A673 (cell line): ENCODE measurements around the gene IMP4. TPM values are rescaled to one million over a fixed set of nuclear protein-coding genes. Genes with fewer than 3 reads are reported as not detected.
A peak's percentile ranks its signal among the peaks of the same experiment; 100 is the strongest.

Source experiments
- BruUV-seq: library from RNA; stranded (reverse); fragments of 400-500 nt; replicated peaks from 2 replicates; lab custom pipeline; 2021; lab: Mats Ljungman, UMichigan
- CTCF ChIA-PET: fragments of 300-600 bp; sonication (Branson Sonifier 250); formaldehyde crosslinking; loops from one replicate; lab custom pipeline; 2022; ENCODE audit warnings: antibody characterized with exemption; lab: Charles Lee
- POLR2A ChIA-PET: fragments of 300-600 bp; sonication (Branson Sonifier 250); formaldehyde crosslinking; loops from one replicate; lab custom pipeline; 2022; ENCODE audit warnings: antibody characterized with exemption; ENCODE audit not compliant: low non-redundant PET; lab: Charles Lee
- DNase-seq: peaks from one replicate; pipeline ENCODE4 v3.0.0-alpha.2; 2015; ENCODE audit warnings: low spot score
- H3K27ac ChIP-seq: fragments of 200-600 bp; sonication (generic); 2 replicates; pipeline ENCODE4 v1.5.1; 2016; ENCODE audit warnings: mixed run types, low read depth, mild to moderate bottlenecking, mixed read lengths, antibody characterized with exemption, low read length; ENCODE audit not compliant: poor library complexity, severe bottlenecking
- H3K27me3 ChIP-seq: fragments of 200-600 bp; sonication (generic); replicated peaks from 2 replicates; pipeline ENCODE4 v1.6.1; 2017; ENCODE audit warnings: mixed run types, low read depth, mild to moderate bottlenecking, mixed read lengths, antibody characterized with exemption, low read length; ENCODE audit not compliant: insufficient read depth, poor library complexity
- H3K36me3 ChIP-seq: fragments of 200-600 bp; sonication (generic); 2 replicates; pipeline ENCODE4 v1.6.1; 2016; ENCODE audit warnings: mixed run types, mild to moderate bottlenecking, mixed read lengths, antibody characterized with exemption, low read length; ENCODE audit not compliant: insufficient read depth, poor library complexity, severe bottlenecking
- H3K4me1 ChIP-seq: fragments of 200-600 bp; sonication (generic); 2 replicates; pipeline ENCODE4 v1.6.1; 2017; ENCODE audit warnings: mixed run types, mild to moderate bottlenecking, mixed read lengths, antibody characterized with exemption, low read length; ENCODE audit not compliant: insufficient read depth, poor library complexity, severe bottlenecking
- H3K4me3 ChIP-seq: fragments of 200-600 bp; sonication (generic); 2 replicates; pipeline ENCODE4 v1.5.1; 2016; ENCODE audit warnings: low read depth, mixed run types, mild to moderate bottlenecking, mixed read lengths, low read length; ENCODE audit not compliant: poor library complexity, severe bottlenecking
- H3K9me3 ChIP-seq: fragments of 200-600 bp; sonication (generic); 2 replicates; pipeline ENCODE4 v1.6.1; 2016; ENCODE audit warnings: mixed run types, low read depth, mild to moderate bottlenecking, mixed read lengths, antibody characterized with exemption, low read length; ENCODE audit not compliant: poor library complexity, severe bottlenecking
- EZH2 ChIP-seq: fragments of 200-600 bp; sonication (generic); IDR thresholded peaks from 2 replicates; pipeline ENCODE4 v1.6.1; 2017; ENCODE audit warnings: borderline replicate concordance, low read depth, mild to moderate bottlenecking, mixed read lengths, antibody characterized with exemption, low read length; ENCODE audit not compliant: poor library complexity, severe bottlenecking
- intact Hi-C: fragments of 100-400 bp; cut with micrococcal nuclease; formaldehyde crosslinking; loops from one replicate; pipeline ENCODE4 v1.10.0; 2022; ENCODE audit not compliant: unreplicated experiment
- total RNA-seq: library from RNA; stranded (reverse); gene quantifications from 2 replicates; pipeline ENCODE4 v1.2.3, GENCODE V29; 2021
- TF ChIP-seq, protein P1 (sequence below): fragments of 300-800, 200-600 bp; sonication (generic); conservative IDR thresholded peaks from 2 replicates; pipeline ENCODE4 v1.5.1; 2017; ENCODE audit warnings: low read depth, mild to moderate bottlenecking, antibody characterized with exemption, low read length, moderate library complexity, mixed read lengths

Gene IMP4
- total RNA-seq, 1 experiment from 2014 or later, result 112 TPM

- H3K36me3 ChIP-seq, result no peaks in the 10 kb centered on the region
- peaks cover 15% of the 10 kb centered on the region for H3K27me3 ChIP-seq
- POLR2A ChIA-PET, result no interaction called here
- no peaks in the 10 kb centered on the region for H3K4me1 ChIP-seq
- CTCF ChIA-PET, result interaction anchor here (0.7 kb wide), 1 partner anchor 181 kb away, joined by 9 read pairs; no protein-coding TSS in a partner anchor
- H3K9me3 ChIP-seq, result no peaks in the 10 kb centered on the region
- no peak overlapping the region for H3K27ac ChIP-seq
- TF ChIP-seq, protein P1, sequence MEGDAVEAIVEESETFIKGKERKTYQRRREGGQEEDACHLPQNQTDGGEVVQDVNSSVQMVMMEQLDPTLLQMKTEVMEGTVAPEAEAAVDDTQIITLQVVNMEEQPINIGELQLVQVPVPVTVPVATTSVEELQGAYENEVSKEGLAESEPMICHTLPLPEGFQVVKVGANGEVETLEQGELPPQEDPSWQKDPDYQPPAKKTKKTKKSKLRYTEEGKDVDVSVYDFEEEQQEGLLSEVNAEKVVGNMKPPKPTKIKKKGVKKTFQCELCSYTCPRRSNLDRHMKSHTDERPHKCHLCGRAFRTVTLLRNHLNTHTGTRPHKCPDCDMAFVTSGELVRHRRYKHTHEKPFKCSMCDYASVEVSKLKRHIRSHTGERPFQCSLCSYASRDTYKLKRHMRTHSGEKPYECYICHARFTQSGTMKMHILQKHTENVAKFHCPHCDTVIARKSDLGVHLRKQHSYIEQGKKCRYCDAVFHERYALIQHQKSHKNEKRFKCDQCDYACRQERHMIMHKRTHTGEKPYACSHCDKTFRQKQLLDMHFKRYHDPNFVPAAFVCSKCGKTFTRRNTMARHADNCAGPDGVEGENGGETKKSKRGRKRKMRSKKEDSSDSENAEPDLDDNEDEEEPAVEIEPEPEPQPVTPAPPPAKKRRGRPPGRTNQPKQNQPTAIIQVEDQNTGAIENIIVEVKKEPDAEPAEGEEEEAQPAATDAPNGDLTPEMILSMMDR, result no peak
- TF ChIP-seq EZH2, result no peak
- BruUV-seq, result no TSS peak
- no peak overlapping the region for H3K4me3 ChIP-seq
- DNase-seq, result no peak
- intact Hi-C loops, result no loop called here
Measured at GRCh38 chr2:130335226-130335625, 7.5 kb upstream of the IMP4 start.

GRCh38 chr2:130336150-130336876, 6.4 kb upstream of the IMP4 start:
- Histone ChIP-seq H3K4me3 (peak overlapping the region; percentile 39), H3K36me3 (no peaks in the 10 kb centered on the region), H3K27me3 (peaks cover 4% of the 10 kb centered on the region), H3K4me1 (no peaks in the 10 kb centered on the region), H3K9me3 (no peaks in the 10 kb centered on the region), H3K27ac (no peak overlapping the region)
- ChIA-PET CTCF (interaction anchor here (0.6 kb wide), 1 partner anchor 155 kb away, joined by 3 read pairs; the partner anchor contains the start of gene SMPD4), POLR2A (no interaction called here)
- intact Hi-C loops, result no loop called here
- TF ChIP-seq, protein P1, result no peak
- no peak for TF ChIP-seq EZH2
- BruUV-seq, result no TSS peak
- DNase-seq, result no peak

DNA sequence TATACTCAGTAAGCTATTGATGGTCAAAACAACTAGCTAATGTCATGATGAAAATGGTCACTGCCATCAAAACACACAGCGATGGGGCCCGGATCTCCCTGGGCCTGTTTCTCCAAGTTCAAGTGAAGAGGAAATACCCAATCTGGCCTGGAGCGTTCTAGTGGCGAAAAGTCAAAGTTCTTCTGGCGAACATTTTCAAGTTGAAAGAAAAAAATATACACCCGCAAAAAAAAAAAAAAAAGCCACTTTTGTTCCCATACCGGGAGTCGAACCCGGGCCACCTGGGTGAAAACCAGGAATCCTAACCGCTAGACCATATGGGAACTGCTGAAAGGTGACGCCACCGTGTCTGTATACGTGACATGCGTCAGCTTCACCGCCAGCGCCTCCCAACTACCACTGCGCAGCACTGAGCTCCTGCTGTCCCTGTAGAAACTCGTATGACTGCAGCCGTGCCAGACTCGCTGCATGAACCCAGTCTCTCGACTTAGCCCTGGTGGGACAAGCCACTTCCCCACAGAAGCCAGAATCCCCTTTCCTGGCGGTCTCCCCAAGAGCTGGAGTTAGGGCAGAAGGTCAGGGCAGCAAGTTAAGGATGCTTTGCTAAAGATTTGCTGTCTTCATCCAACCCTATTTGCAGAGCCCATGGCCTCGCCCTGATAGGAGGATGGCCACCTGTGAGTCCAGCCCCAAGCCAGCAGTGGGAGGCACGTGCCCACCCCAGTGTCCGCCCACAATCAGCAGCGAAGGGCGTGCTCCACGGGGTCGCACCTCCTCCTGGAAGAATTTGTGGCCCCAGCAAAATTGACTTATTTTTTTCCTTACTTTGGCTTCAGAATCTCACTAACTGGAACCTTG, 5.6 kb upstream of the IMP4 start:
- intact Hi-C loops, result no loop called here
- no TSS peak for BruUV-seq
- peak; percentile 85 for DNase-seq

More for the DNA sequence above, 5.6 kb upstream of the IMP4 start:
- Histone ChIP-seq H3K27me3 (no peaks in the 10 kb centered on the region), H3K36me3 (no peaks in the 10 kb centered on the region), H3K27ac (no peak overlapping the region), H3K9me3 (no peaks in the 10 kb centered on the region), H3K4me3 (peak overlapping the region; percentile 39), H3K4me1 (no peaks in the 10 kb centered on the region)
- TF ChIP-seq, protein P1, result no peak
- TF ChIP-seq EZH2, result no peak
- POLR2A ChIA-PET, result no interaction called here
- CTCF ChIA-PET, result interaction anchor here (0.6 to 0.7 kb wide), 2 partner anchors 156 to 187 kb away, joined by 3 read pairs; partner anchors contain the start of gene SMPD4
